IPS DF 6.9 (cell line): ENCODE measurements around the gene HNRNPUL2.
A peak's percentile ranks its signal among the peaks of the same experiment; 100 is the strongest.

Source experiments
- DNase-seq: peaks from one replicate; pipeline ENCODE4 v3.0.0-alpha.2; 2013; ENCODE audit warnings: low read depth, low spot score
- H3K27ac ChIP-seq: one replicate; pipeline ENCODE4 v1.5.1; 2013; ENCODE audit warnings: low read length, control low read depth
- H3K27me3 ChIP-seq: 2 replicates; pipeline ENCODE4 v1.6.1; 2013; ENCODE audit warnings: mild to moderate bottlenecking, low read length; ENCODE audit not compliant: control insufficient read depth, insufficient read depth
- H3K36me3 ChIP-seq: 2 replicates; pipeline ENCODE4 v1.6.1; 2013; ENCODE audit warnings: low read length; ENCODE audit not compliant: control insufficient read depth, insufficient read depth
- H3K4me1 ChIP-seq: 2 replicates; pipeline ENCODE4 v1.6.1; 2013; ENCODE audit warnings: low read length; ENCODE audit not compliant: control insufficient read depth, insufficient read depth
- H3K4me3 ChIP-seq: 2 replicates; pipeline ENCODE4 v1.5.1; 2013; ENCODE audit warnings: mild to moderate bottlenecking, low read length
- H3K9me3 ChIP-seq: 2 replicates; pipeline ENCODE4 v1.6.1; 2013; ENCODE audit warnings: low read length, inconsistent platforms; ENCODE audit not compliant: control insufficient read depth, insufficient read depth
- WGBS: extraction: QIAGEN DNeasy Blood & Tissue Kit; methylation state at CpG from one replicate; pipeline ENCODE4 v1.1.7; 2013; ENCODE audit warnings: mixed read lengths, missing lambda C conversion rate; ENCODE audit not compliant: insufficient read length, insufficient coverage; 5-methylcytosine and 5-hydroxymethylcytosine counted together

Gene HNRNPUL2

DNA sequence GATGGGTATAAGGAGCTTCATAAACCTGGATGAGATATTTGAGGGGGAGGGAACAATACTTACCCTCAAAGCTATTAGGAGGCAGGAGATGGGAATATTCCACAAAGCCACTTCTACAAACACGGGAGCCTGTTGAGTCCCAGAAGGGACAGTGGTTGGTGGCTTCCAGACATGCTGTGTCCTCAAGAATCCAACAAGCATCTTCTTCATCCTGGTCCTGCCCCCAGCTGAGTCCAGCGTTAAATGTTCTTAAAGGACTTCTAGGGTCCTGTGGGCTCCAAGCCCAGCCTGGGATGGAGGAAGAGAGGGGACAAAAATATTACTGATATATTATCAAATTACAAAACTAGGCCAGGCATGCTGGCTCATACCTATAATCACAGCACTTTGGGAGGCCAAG is 59.8 kb downstream of the HNRNPUL2 start:
- Histone ChIP-seq H3K9me3 (no peaks in the 10 kb centered on the region), H3K4me3 (no peak overlapping the region), H3K27me3 (no peaks in the 10 kb centered on the region), H3K27ac (no peak overlapping the region), H3K4me1 (peaks cover 2% of the 10 kb centered on the region; the same call in 1 of the 2 replicates), H3K36me3 (peaks cover 8% of the 10 kb centered on the region)
- DNase-seq = no peak
- WGBS = no CpG with 5 or more reads among the region's 2 CpGs

DNA sequence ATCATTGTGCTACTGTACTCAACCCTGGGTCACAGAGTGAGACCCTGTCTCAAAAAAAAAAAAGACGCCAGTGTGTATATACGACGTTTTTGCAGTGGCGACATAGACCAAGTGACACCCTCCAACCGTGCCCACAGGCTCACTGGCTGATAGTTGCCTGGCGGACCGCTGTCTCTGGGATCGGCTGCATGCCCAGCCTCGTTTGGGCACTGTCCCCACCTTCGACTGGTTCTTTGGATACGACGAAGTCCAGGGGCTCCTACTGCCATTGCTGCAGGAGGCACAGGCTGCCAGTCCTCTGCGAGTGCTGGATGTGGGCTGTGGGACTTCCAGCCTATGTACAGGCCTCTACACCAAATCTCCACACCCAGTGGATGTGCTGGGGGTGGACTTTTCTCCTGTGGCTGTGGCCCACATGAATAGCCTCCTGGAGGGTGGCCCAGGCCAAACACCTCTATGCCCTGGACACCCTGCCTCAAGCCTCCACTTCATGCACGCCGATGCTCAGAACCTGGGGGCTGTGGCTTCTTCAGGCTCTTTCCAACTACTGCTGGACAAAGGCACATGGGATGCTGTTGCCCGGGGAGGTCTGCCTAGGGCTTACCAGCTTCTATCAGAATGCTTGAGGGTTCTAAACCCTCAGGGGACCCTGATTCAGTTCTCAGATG is 60.9 kb downstream of the HNRNPUL2 start:
- peaks cover 4% of the 10 kb centered on the region; the same call in 1 of the 2 replicates for H3K36me3 ChIP-seq
- peak overlapping the region; percentile 81; the same call in 1 of the 2 replicates for H3K4me3 ChIP-seq
- peaks cover 2% of the 10 kb centered on the region; the same call in 1 of the 2 replicates for H3K4me1 ChIP-seq
- no peak for DNase-seq
- no peak overlapping the region for H3K27ac ChIP-seq
- no peaks in the 10 kb centered on the region for H3K27me3 ChIP-seq
- no peaks in the 10 kb centered on the region for H3K9me3 ChIP-seq
- WGBS = no CpG with 5 or more reads among the region's 16 CpGs

DNA sequence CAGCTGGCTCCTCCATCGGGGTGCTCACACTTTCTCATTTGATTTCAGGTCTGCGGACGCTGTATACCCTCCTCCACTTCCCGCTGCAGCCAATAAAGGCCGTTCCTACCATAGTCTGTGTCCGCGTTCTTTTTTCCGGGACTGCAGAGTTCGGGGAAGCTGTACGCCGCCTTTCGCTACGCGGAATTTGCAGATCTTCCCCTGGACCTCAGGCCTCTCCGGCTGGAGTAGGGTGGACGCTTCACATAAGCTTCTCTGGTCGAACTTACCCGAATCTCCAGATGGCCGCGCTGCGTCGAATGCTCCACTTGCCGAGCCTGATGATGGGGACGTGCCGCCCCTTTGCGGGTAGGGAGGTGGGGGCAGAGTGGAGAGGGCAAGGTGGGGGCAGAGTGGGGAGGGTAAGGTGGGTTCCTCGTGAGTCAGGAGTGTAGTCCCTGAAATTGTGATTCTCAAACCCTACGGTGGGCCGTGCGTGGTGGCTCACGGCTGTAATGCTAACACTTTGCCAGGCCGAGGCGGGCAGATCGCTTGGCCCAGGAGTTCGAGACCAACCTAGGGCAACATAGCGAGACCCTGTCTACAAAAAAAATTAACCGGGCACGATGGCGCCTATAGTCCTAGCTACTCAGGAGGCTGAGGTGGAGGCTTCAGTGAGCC is 61.5 kb downstream of the HNRNPUL2 start:
- Histone ChIP-seq H3K27ac (no peak overlapping the region), H3K9me3 (no peaks in the 10 kb centered on the region), H3K4me3 (peak overlapping the region; percentile 81), H3K36me3 (peaks cover 4% of the 10 kb centered on the region; the same call in 1 of the 2 replicates), H3K27me3 (no peaks in the 10 kb centered on the region), H3K4me1 (peaks cover 2% of the 10 kb centered on the region; the same call in 1 of the 2 replicates)
- WGBS = no CpG with 5 or more reads among the region's 39 CpGs
- no peak for DNase-seq

DNA sequence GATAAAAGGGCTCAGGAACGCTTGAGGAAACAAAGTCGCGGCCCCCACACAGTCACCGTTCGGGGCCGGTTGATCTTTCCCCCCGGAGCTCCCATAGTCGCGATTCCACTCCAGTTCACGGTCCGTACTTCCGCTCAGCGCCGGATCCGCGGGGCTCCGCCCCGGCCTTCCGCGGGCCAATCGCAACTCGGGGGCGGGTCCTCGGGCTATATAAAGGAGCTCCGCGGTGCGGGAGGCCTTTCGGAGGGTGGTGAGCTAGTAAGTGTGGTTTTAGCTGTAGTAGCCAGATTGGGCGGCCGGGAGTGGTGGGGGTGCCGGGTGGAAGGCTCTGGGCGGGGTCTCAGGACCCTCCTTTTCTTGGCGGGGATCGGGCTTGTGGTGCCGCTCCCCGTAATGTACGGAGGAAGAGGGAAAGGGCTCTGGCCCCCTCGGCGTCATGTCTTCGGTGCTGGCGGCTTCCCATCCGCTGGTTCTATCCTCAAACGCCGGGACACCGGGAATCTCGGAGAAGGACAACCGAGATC is 62.1 kb downstream of the HNRNPUL2 start, which contains the start of the genes C11orf98 and CSKMT:
C11orf98 (minus strand) TSS at position 136 of the 524 bp plus-strand sequence; CDS start at position 95, 41 bp downstream.
CSKMT (plus strand) TSS at position 238 of the 524 bp plus-strand sequence. CDS start 568 bp downstream, outside the sequence.
- Histone ChIP-seq H3K27me3 (no peaks in the 10 kb centered on the region), H3K4me1 (peaks cover 2% of the 10 kb centered on the region; the same call in 1 of the 2 replicates), H3K9me3 (no peaks in the 10 kb centered on the region), H3K4me3 (peak within 1 kb of the TSS; percentile 81), H3K36me3 (peaks cover 4% of the 10 kb centered on the region; the same call in 1 of the 2 replicates), H3K27ac (no peak within 1 kb of the TSS)
- peak; percentile 60 for DNase-seq
- no CpG with 5 or more reads among the region's 47 CpGs for WGBS

DNA sequence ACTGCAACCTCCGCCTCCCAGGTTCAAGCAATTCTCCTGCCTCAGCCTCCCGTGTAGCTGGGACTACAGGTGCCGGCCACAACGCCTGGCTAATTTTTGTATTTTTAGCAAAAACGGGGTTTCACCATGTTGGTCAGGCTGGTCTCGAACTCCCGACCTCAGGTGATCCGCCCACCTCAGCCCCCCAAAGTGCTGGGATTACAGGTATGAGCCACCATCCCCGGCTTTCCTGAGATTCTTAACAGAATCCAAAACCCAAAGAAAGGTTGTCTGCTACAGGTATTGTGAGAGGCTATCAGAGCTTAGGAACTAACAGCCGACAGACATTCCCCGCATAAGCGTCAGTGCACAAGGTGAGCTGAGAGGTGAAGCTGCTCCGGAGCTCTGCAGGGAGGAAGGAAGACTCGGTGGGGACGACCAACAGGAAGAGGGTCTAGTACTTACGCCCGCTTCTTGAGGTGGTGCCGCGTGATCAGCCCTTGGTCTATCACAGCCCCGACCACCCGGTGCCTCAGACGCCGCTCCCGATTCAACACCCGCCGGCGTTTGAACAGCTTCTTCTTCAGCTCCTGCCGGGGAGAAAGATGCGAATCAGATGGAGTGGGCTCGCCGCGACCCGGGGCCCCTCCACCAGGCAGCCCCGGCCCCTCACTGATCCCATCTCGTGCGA is 62.7 kb downstream of the HNRNPUL2 start:
- WGBS = no CpG with 5 or more reads among the region's 36 CpGs
- H3K36me3 ChIP-seq = peaks cover 4% of the 10 kb centered on the region; the same call in 1 of the 2 replicates
- DNase-seq = no peak
- H3K27me3 ChIP-seq = no peaks in the 10 kb centered on the region
- H3K27ac ChIP-seq = no peak overlapping the region
- peak overlapping the region; percentile 81 for H3K4me3 ChIP-seq
- H3K4me1 ChIP-seq = peaks cover 2% of the 10 kb centered on the region; the same call in 1 of the 2 replicates
- no peaks in the 10 kb centered on the region for H3K9me3 ChIP-seq
